ENCODE measurements around the gene PNMA6E. TPM values are rescaled to one million over a fixed set of nuclear protein-coding genes. Genes with fewer than 3 reads are reported as not detected.

Gene PNMA6E
- total RNA-seq, 1 donor from 2014 or later = not detected

GRCh38 chrX:153448556-153449367, 47.6 kb upstream of the PNMA6E start:
- H3K9me3 Mint-ChIP-seq (ENCODE audit: unreplicated experiment) = no peaks in the 10 kb centered on the region
- peaks cover 3% of the 10 kb centered on the region for H3K36me3 Mint-ChIP-seq (ENCODE audit: unreplicated experiment)

GRCh38 chrX:153447581-153447960, 46.4 kb upstream of the PNMA6E start:
- DNase-seq (ENCODE audit: extremely low spot score, unreplicated experiment) = no peak
- H3K4me1 Mint-ChIP-seq (ENCODE audit: unreplicated experiment) = no peaks in the 10 kb centered on the region
- no peaks in the 10 kb centered on the region for H3K9me3 Mint-ChIP-seq (ENCODE audit: unreplicated experiment)
- H3K36me3 Mint-ChIP-seq (ENCODE audit: unreplicated experiment) = peaks cover 3% of the 10 kb centered on the region
- TF ChIP-seq CTCF (IDR thresholded peaks at IDR 0.05) = no peak
- H3K27ac Mint-ChIP-seq (ENCODE audit: unreplicated experiment) = no peak overlapping the region
- H3K4me3 Mint-ChIP-seq (ENCODE audit: unreplicated experiment) = no peak overlapping the region
- H3K27me3 Mint-ChIP-seq (ENCODE audit: unreplicated experiment) = no peaks in the 10 kb centered on the region

More at GRCh38 chrX:153448556-153449367, 47.6 kb upstream of the PNMA6E start:
- Mint-ChIP-seq H3K27ac (ENCODE audit: unreplicated experiment) (no peak overlapping the region), H3K4me3 (ENCODE audit: unreplicated experiment) (no peak overlapping the region), H3K27me3 (ENCODE audit: unreplicated experiment) (no peaks in the 10 kb centered on the region), H3K4me1 (ENCODE audit: unreplicated experiment) (no peaks in the 10 kb centered on the region)
- no peak for TF ChIP-seq CTCF (IDR thresholded peaks at IDR 0.05)
- no peak for DNase-seq (ENCODE audit: extremely low spot score, unreplicated experiment)

GRCh38 chrX:153446950-153447580, 45.9 kb upstream of the PNMA6E start:
- no peak for TF ChIP-seq CTCF (IDR thresholded peaks at IDR 0.05)
- no peaks in the 10 kb centered on the region for H3K27me3 Mint-ChIP-seq (ENCODE audit: unreplicated experiment)
- H3K9me3 Mint-ChIP-seq (ENCODE audit: unreplicated experiment) = no peaks in the 10 kb centered on the region

DNA sequence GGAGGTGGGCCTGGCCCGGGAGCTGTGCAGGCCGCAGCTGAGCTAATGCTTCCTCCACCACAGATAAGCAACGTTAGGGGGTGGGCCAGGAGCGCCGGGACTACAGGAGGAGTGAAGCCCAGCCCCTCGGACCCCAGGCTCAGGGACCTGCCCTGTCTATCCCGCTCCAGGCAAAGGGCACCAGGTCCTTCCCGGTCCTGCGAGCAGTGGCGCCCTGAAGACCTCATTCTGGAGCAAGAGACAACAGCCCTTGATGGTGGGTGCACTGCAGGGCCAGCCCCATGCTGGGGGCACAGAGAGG, 45.4 kb upstream of the PNMA6E start:
- Mint-ChIP-seq H3K27ac (ENCODE audit: unreplicated experiment) (no peak overlapping the region), H3K4me1 (ENCODE audit: unreplicated experiment) (no peaks in the 10 kb centered on the region), H3K36me3 (ENCODE audit: unreplicated experiment) (peaks cover 3% of the 10 kb centered on the region), H3K9me3 (ENCODE audit: unreplicated experiment) (no peaks in the 10 kb centered on the region), H3K4me3 (ENCODE audit: unreplicated experiment) (no peak overlapping the region), H3K27me3 (ENCODE audit: unreplicated experiment) (no peaks in the 10 kb centered on the region)
- TF ChIP-seq CTCF (IDR thresholded peaks at IDR 0.05) = no peak
- no peak for DNase-seq (ENCODE audit: extremely low spot score, unreplicated experiment)

More at GRCh38 chrX:153446950-153447580, 45.9 kb upstream of the PNMA6E start:
- no peak for DNase-seq (ENCODE audit: extremely low spot score, unreplicated experiment)
- Mint-ChIP-seq H3K4me3 (ENCODE audit: unreplicated experiment) (no peak overlapping the region), H3K4me1 (ENCODE audit: unreplicated experiment) (no peaks in the 10 kb centered on the region), H3K27ac (ENCODE audit: unreplicated experiment) (no peak overlapping the region), H3K36me3 (ENCODE audit: unreplicated experiment) (peaks cover 3% of the 10 kb centered on the region)

DNA sequence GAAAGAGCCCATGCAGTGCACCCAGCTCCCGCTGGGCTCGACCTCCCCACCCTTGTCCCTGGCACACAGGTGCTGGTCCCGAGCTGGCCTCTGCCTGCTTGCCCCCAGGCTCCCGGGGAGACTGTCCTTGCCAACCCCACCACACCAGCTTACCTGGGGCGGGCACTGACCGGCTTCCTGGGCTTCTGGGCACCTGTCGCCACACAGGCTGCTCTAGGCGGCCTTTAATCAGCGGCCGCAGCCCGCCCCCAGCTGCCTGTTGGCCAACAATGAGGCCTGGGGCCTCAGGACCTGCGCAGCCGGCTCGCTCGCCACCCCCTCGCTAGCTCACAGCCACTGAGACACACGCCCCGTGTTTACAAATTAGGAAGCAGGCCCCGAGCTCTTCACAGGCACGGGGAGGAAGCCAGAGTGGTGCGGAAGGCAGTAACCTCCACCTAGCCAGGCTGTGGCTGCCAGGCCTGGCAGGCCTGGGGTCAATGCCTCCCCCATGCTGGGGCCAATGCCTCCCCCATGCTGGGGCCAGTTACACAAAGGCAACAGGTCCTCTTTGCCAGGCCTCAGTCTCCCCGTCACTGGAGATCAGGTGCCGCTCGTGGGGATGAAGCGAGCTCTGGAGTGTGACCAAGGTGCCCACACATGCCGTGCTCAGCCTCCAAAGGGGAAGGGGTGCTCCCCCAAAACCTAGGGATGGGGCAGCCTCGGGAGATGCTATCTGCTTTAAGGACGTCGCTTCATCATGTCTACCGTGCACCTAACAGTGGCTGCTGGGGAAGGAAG, 44.9 kb upstream of the PNMA6E start, which contains the start of gene TREX2:
Gene TREX2 (minus strand): TSS at position 201 of the 780 bp plus-strand sequence. CDS start 626 bp downstream, outside the sequence.
- Mint-ChIP-seq H3K27me3 (ENCODE audit: unreplicated experiment) (no peaks in the 10 kb centered on the region), H3K4me1 (ENCODE audit: unreplicated experiment) (no peaks in the 10 kb centered on the region), H3K27ac (ENCODE audit: unreplicated experiment) (no peak within 1 kb of the TSS), H3K36me3 (ENCODE audit: unreplicated experiment) (peaks cover 2% of the 10 kb centered on the region), H3K4me3 (ENCODE audit: unreplicated experiment) (no peak within 1 kb of the TSS), H3K9me3 (ENCODE audit: unreplicated experiment) (no peaks in the 10 kb centered on the region)
- TF ChIP-seq CTCF (IDR thresholded peaks at IDR 0.05) = no peak
- DNase-seq (ENCODE audit: extremely low spot score, unreplicated experiment) = no peak
